OCI-LY7 (cell line): ENCODE data around the gene ZNRD2. TPM values are rescaled to one million over a fixed set of nuclear protein-coding genes. Genes with fewer than 3 reads are reported as not detected.
A peak's percentile ranks its signal among the peaks of the same experiment; 100 is the strongest.

Experiments used
- BruUV-seq: library from RNA; stranded (reverse); fragments of 400-500 nt; replicated peaks from 2 replicates; lab custom pipeline; 2021; lab: Mats Ljungman, UMichigan
- CTCF ChIA-PET: fragments of 300-600 bp; sonication (Branson Sonifier 250); formaldehyde crosslinking; loops from one replicate; lab custom pipeline; 2022; ENCODE audit warnings: antibody characterized with exemption; ENCODE audit not compliant: unreplicated experiment; lab: Charles Lee
- POLR2A ChIA-PET: fragments of 300-600 bp; sonication (Branson Sonifier 250); formaldehyde crosslinking; loops from one replicate; lab custom pipeline; 2022; ENCODE audit warnings: antibody characterized with exemption; lab: Charles Lee
- DNase-seq: peaks from one replicate; pipeline ENCODE4 v3.0.0-alpha.2; 2015; ENCODE audit warnings: low spot score
- H2AFZ ChIP-seq: fragments of 200-600 bp; sonication (generic), shearing (Covaris generic); 2 replicates; pipeline ENCODE4 v1.6.1; 2014; ENCODE audit warnings: mild to moderate bottlenecking, antibody characterized with exemption, low read length, moderate library complexity
- H3K27ac ChIP-seq: fragments of 200-600 bp; sonication (generic); 2 replicates; pipeline ENCODE4 v1.5.1; 2014; ENCODE audit warnings: mixed run types, low read depth, mild to moderate bottlenecking, moderate library complexity, low read length, inconsistent platforms; ENCODE audit not compliant: poor library complexity, severe bottlenecking
- H3K36me3 ChIP-seq: fragments of 200-600 bp; sonication (generic); 2 replicates; pipeline ENCODE4 v1.6.1; 2014; ENCODE audit warnings: mild to moderate bottlenecking, antibody characterized with exemption, low read length, moderate library complexity, mixed read lengths; ENCODE audit not compliant: insufficient read depth
- H3K4me1 ChIP-seq: fragments of 200-600 bp; sonication (generic); 2 replicates; pipeline ENCODE4 v1.5.1; 2014; ENCODE audit warnings: mild to moderate bottlenecking, low read length; ENCODE audit not compliant: insufficient read depth, poor library complexity, severe bottlenecking
- H3K4me2 ChIP-seq: fragments of 200-600 bp; sonication (generic); 2 replicates; pipeline ENCODE4 v1.6.1; 2014; ENCODE audit warnings: mild to moderate bottlenecking, low read length
- H3K4me3 ChIP-seq: fragments of 200-600 bp; sonication (generic); 2 replicates; pipeline ENCODE4 v1.5.1; 2014; ENCODE audit warnings: mild to moderate bottlenecking, low read depth, low read length; ENCODE audit not compliant: poor library complexity, severe bottlenecking
- H3K79me2 ChIP-seq: fragments of 200-600 bp; sonication (generic); 2 replicates; pipeline ENCODE4 v1.6.1; 2016; ENCODE audit warnings: low read depth, mild to moderate bottlenecking, low read length, moderate library complexity, mixed read lengths; ENCODE audit not compliant: insufficient read depth
- H3K9me2 ChIP-seq: fragments of 200-600 bp; sonication (generic); 2 replicates; pipeline ENCODE4 v1.6.1; 2016; ENCODE audit warnings: mild to moderate bottlenecking, low read length, mixed read lengths; ENCODE audit not compliant: insufficient read depth
- H3K9me3 ChIP-seq: fragments of 200-600 bp; sonication (generic); 2 replicates; pipeline ENCODE4 v1.6.1; 2014; ENCODE audit warnings: mild to moderate bottlenecking, mixed run types, low read length, mixed read lengths
- H4K20me1 ChIP-seq: fragments of 200-600 bp; sonication (generic); 2 replicates; pipeline ENCODE4 v1.6.1; 2014; ENCODE audit warnings: mild to moderate bottlenecking, antibody characterized with exemption, low read length, moderate library complexity, mixed read lengths; ENCODE audit not compliant: insufficient read depth
- EZH2phosphoT487 ChIP-seq: fragments of 200-600 bp; sonication (generic); IDR thresholded peaks from 2 replicates; pipeline ENCODE4 v1.6.1; 2018; ENCODE audit warnings: low read depth, borderline replicate concordance, mild to moderate bottlenecking, mixed run types, antibody characterized with exemption, low read length, moderate library complexity, mixed read lengths
- intact Hi-C: fragments of 100-400 bp; cut with micrococcal nuclease; formaldehyde crosslinking; loops from one replicate; pipeline ENCODE4 v1.10.0; 2022; ENCODE audit not compliant: unreplicated experiment
- total RNA-seq, 2 experiments: library from RNA; depleted of rRNA in 1 of 2; stranded (reverse); fragments of >200 nt in 1 of 2; shearing (Covaris generic) in 1 of 2; gene quantifications; 2 replicates each; pipeline ENCODE4 v1.2.3, GENCODE V29; 2014 to 2022
- TF ChIP-seq, protein P1 (sequence below): fragments of 200-600 bp; sonication (generic); conservative IDR thresholded peaks from 2 replicates; pipeline ENCODE4 v1.5.1; 2014; ENCODE audit warnings: mild to moderate bottlenecking, antibody characterized with exemption, low read length, moderate library complexity, mixed read lengths

ZNRD2 gene
- total RNA-seq, 2 experiments from 2014 or later, result 43.4 to 60.4 TPM

DNA sequence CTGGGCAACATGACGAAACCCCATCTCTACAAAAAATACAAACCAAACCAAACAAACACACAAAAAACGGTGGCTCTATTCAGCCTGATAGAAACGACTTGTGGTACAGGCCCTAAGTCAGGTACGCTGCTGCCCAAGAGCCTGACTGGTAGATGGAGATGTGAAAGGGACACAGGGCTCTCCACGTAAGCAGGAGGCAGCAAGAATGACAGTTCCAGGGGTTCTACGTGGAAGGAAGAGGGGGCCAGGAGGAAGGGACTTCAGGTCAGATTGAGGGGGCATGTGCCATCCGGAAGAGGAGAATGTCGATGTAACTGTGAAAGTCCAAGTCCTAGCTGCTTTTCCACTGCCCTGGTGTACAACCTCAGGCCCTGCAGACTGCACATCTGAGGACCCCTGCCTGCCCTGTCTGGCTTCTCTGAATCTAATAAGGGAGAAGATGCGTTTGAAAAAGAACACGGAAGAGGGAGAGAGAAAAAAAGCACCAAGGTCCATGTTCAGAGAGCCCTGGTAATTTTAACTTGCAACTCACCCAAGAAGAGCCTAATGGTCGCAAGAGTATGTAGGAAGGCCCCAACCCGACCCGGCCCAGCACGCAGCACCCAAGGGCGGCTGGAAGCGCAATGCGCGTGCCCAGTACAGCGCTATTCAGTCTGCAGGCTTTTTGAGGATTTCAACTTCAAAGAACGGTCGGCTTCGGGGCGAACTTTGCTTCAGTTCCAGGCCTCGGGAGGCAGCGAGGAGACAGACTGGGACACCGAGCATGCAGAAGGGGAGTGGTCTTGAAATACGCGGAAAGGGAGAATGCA, 909 bp upstream of the ZNRD2 start:
- ChIA-PET CTCF (interaction anchor here (1.1 kb wide), 1 partner anchor 19 kb away, joined by 4 read pairs; no protein-coding TSS in a partner anchor), POLR2A (interaction anchor here (1.1 kb wide), 1 partner anchor 15 kb away, joined by 3 read pairs; no protein-coding TSS in a partner anchor)
- BruUV-seq, result TSS peak; percentile 72
- intact Hi-C loops, result no loop called here
- Histone ChIP-seq H4K20me1 (peaks cover 7% of the 10 kb centered on the region; the same call in 1 of the 2 replicates), H3K9me2 (no peaks in the 10 kb centered on the region), H3K79me2 (peaks cover 38% of the 10 kb centered on the region), H3K36me3 (peaks cover 8% of the 10 kb centered on the region; the same call in 1 of the 2 replicates), H3K9me3 (no peaks in the 10 kb centered on the region), H3K4me1 (peaks cover 55% of the 10 kb centered on the region), H3K4me3 (peak overlapping the region; percentile 94), H3K4me2 (peak overlapping the region; percentile 94), H2AFZ (peak overlapping the region; percentile 27; the same call in 1 of the 2 replicates), H3K27ac (peak overlapping the region; percentile 71)
- DNase-seq, result no peak
- TF ChIP-seq, protein P1, sequence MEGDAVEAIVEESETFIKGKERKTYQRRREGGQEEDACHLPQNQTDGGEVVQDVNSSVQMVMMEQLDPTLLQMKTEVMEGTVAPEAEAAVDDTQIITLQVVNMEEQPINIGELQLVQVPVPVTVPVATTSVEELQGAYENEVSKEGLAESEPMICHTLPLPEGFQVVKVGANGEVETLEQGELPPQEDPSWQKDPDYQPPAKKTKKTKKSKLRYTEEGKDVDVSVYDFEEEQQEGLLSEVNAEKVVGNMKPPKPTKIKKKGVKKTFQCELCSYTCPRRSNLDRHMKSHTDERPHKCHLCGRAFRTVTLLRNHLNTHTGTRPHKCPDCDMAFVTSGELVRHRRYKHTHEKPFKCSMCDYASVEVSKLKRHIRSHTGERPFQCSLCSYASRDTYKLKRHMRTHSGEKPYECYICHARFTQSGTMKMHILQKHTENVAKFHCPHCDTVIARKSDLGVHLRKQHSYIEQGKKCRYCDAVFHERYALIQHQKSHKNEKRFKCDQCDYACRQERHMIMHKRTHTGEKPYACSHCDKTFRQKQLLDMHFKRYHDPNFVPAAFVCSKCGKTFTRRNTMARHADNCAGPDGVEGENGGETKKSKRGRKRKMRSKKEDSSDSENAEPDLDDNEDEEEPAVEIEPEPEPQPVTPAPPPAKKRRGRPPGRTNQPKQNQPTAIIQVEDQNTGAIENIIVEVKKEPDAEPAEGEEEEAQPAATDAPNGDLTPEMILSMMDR, result no peak
- TF ChIP-seq EZH2phosphoT487, result no peak

DNA sequence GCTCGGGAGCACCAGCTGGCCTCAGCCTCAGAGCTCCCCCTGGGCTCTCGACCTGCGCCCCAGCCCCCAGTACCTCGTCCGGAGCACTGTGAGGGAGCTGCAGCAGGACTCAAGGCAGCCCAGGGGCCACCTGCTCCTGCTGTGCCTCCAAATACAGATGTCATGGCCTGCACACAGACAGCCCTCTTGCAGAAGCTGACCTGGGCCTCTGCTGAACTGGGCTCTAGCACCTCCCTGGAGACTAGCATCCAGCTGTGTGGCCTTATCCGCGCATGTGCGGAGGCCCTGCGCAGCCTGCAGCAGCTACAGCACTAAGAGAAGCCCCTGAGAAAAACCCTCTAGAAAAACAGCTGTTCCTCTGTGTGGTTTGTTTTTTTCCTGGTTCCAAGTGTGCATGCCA, 1.1 kb downstream of the ZNRD2 start:
- peak overlapping the region; percentile 71 for H3K27ac ChIP-seq
- H3K4me3 ChIP-seq, result peak overlapping the region; percentile 94
- TF ChIP-seq, protein P1, result no peak
- no peak for TF ChIP-seq EZH2phosphoT487
- H2AFZ ChIP-seq, result no peak overlapping the region
- no peaks in the 10 kb centered on the region for H3K9me2 ChIP-seq
- DNase-seq, result no peak
- no TSS peak for BruUV-seq
- peaks cover 42% of the 10 kb centered on the region for H3K79me2 ChIP-seq
- ChIA-PET POLR2A (interaction anchor here (1.4 kb wide), 1 partner anchor 44 kb away, joined by 4 read pairs; the partner anchor contains the start of gene PCNX3), CTCF (interaction anchor here (0.6 to 1.3 kb wide), 2 partner anchors 17 to 30 kb away, joined by 3 read pairs; no protein-coding TSS in a partner anchor)
- intact Hi-C loops, result loop anchor here (5.0 to 10.0 kb wide), 2 partner anchors 91 to 717 kb away; partner anchors contain the start of gene RELA
- peak overlapping the region; percentile 98 for H3K4me2 ChIP-seq
- H4K20me1 ChIP-seq, result peaks cover 7% of the 10 kb centered on the region; the same call in 1 of the 2 replicates
- peaks cover 56% of the 10 kb centered on the region for H3K4me1 ChIP-seq
- H3K36me3 ChIP-seq, result peaks cover 8% of the 10 kb centered on the region; the same call in 1 of the 2 replicates
- H3K9me3 ChIP-seq, result no peaks in the 10 kb centered on the region
